ENCODE measurements around the gene RAB3C. TPM values are rescaled to one million over a fixed set of nuclear protein-coding genes. Genes with fewer than 3 reads are reported as not detected.

Gene RAB3C
- polyA plus RNA-seq, 1 experiment, result not detected

- DNase-seq (ENCODE audit: low read depth), result no peak
- ChIA-PET CTCF (interaction anchor here (0.9 kb wide), 1 partner anchor 9 kb away, joined by 3 read pairs; no protein-coding TSS in a partner anchor), POLR2A (no interaction called here)
- Histone ChIP-seq H3K27me3 (ENCODE audit: control insufficient read depth, insufficient read depth, low read length) (no peaks in the 10 kb centered on the region), H3K36me3 (ENCODE audit: control insufficient read depth, insufficient read depth, low read length) (no peaks in the 10 kb centered on the region), H3K4me3 (ENCODE audit: low read depth, low read length) (no peak overlapping the region)
- no peak for TF ChIP-seq CTCF (IDR thresholded peaks at IDR 0.05; ENCODE audit: insufficient read depth, low read depth, low read length)
Measured at GRCh38 chr5:58800356-58800755, 217.5 kb downstream of the RAB3C start.

- TF ChIP-seq CTCF (IDR thresholded peaks at IDR 0.05; ENCODE audit: insufficient read depth, low read depth, low read length), result no peak
- no peak for DNase-seq (ENCODE audit: low read depth)
- H3K36me3 ChIP-seq (ENCODE audit: control insufficient read depth, insufficient read depth, low read length), result no peaks in the 10 kb centered on the region
- H3K27me3 ChIP-seq (ENCODE audit: control insufficient read depth, insufficient read depth, low read length), result no peaks in the 10 kb centered on the region
- POLR2A ChIA-PET, result no interaction called here
- CTCF ChIA-PET, result no interaction called here
- no peak overlapping the region for H3K4me3 ChIP-seq (ENCODE audit: low read depth, low read length)
Measured at GRCh38 chr5:58800861-58801540, 218.1 kb downstream of the RAB3C start.

- POLR2A ChIA-PET, result no interaction called here
- TF ChIP-seq CTCF (IDR thresholded peaks at IDR 0.05; ENCODE audit: insufficient read depth, low read depth, low read length), result no peak
- H3K36me3 ChIP-seq (ENCODE audit: control insufficient read depth, insufficient read depth, low read length), result no peaks in the 10 kb centered on the region
- CTCF ChIA-PET, result no interaction called here
- H3K4me3 ChIP-seq (ENCODE audit: low read depth, low read length), result no peak overlapping the region
- no peak for DNase-seq (ENCODE audit: low read depth)
- no peaks in the 10 kb centered on the region for H3K27me3 ChIP-seq (ENCODE audit: control insufficient read depth, insufficient read depth, low read length)
Measured at GRCh38 chr5:58803056-58803455, 220.2 kb downstream of the RAB3C start.

- no peak for DNase-seq (ENCODE audit: low read depth)
- Histone ChIP-seq H3K27me3 (ENCODE audit: control insufficient read depth, insufficient read depth, low read length) (no peaks in the 10 kb centered on the region), H3K36me3 (ENCODE audit: control insufficient read depth, insufficient read depth, low read length) (no peaks in the 10 kb centered on the region), H3K4me3 (ENCODE audit: low read depth, low read length) (no peak overlapping the region)
- ChIA-PET CTCF (interaction anchor here (0.8 kb wide), 1 partner anchor 17 kb away, joined by 4 read pairs; no protein-coding TSS in a partner anchor), POLR2A (no interaction called here)
- TF ChIP-seq CTCF (IDR thresholded peaks at IDR 0.05; ENCODE audit: insufficient read depth, low read depth, low read length), result no peak
Measured at GRCh38 chr5:58804291-58804690, 221.4 kb downstream of the RAB3C start.

GRCh38 chr5:58810086-58810485 lies 227.2 kb downstream of the RAB3C start:
- no peak for DNase-seq (ENCODE audit: low read depth)
- CTCF ChIA-PET, result interaction anchor here (1.2 kb wide), 1 partner anchor 10 kb away, joined by 3 read pairs; no protein-coding TSS in a partner anchor
- POLR2A ChIA-PET, result no interaction called here

More at GRCh38 chr5:58810086-58810485, 227.2 kb downstream of the RAB3C start:
- no peaks in the 10 kb centered on the region for H3K27me3 ChIP-seq (ENCODE audit: control insufficient read depth, insufficient read depth, low read length)
- H3K36me3 ChIP-seq (ENCODE audit: control insufficient read depth, insufficient read depth, low read length), result no peaks in the 10 kb centered on the region
- no peak for TF ChIP-seq CTCF (IDR thresholded peaks at IDR 0.05; ENCODE audit: insufficient read depth, low read depth, low read length)
- H3K4me3 ChIP-seq (ENCODE audit: low read depth, low read length), result no peak overlapping the region
